GM15510 (cell line): ENCODE results near the gene ZDHHC19.

Source experiments
- POLR2A ChIP-seq: IDR thresholded peaks from 3 replicates; pipeline ENCODE4 v1.6.1; 2011; ENCODE audit warnings: borderline replicate concordance; ENCODE audit not compliant: insufficient read length; ENCODE audit errors: extremely low read depth

The ZDHHC19 gene

DNA sequence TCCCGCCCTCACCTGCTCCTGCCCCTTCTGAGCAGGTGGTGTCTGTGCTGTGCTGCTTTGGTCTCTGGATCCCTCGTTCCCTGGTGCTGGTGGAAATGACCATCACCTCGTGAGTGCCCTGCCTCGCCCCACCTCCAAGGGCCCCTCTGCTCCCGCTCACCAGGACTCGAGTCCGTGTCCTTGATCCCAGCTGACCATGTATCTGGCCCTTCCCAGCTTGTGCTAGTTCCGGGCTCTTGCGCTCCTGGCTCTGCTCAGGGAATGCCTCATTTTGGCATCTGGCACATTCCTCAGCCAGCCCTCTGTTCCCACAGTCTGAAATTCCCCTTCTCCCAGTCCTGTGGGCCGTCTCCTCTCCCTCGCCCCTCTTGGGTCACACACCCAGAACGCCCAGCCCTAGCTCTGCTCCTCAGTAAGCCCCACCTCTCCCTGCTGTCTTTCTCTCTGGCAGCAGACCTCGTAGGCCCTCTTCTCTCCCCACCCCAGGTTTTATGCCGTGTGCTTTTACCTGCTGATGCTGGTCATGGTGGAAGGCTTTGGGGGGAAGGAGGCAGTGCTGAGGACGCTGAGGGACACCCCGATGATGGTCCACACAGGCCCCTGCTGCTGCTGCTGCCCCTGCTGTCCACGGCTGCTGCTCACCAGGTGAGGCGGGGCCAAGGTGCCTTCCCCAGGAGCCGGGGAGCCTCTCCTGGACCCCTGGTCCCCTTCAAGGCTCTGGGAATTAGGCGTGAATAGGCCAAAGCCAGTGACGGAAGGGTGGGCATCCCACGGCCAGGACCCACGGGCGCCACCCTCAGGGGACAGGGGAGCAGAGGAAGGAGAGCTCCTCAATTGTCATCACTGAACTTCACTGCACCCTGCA lies 16.7 kb upstream of the ZDHHC19 start:
- TF ChIP-seq POLR2A = no peak

DNA sequence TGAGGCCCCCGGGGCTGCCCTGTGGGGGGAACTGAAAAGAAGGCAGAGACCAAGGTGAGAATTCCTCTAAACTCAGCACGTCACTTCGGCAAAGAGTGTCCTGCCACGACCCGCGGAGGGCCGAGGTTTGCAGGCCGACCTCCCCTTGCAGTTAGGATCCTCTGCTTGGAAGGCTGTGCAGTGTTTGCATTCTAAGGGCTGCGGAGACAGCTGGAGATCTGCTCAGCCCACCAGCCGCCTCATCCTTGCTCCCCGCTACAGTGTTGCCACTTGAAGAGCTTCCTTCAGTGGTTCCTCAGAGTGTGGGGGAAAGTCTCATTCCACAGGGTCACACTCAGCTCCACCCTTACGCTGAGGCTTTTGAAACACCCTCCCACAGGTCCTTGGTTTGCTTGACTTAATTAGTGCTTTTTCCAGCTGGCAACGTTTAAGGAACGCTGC lies 15.9 kb upstream of the ZDHHC19 start:
- no peak for TF ChIP-seq POLR2A

DNA sequence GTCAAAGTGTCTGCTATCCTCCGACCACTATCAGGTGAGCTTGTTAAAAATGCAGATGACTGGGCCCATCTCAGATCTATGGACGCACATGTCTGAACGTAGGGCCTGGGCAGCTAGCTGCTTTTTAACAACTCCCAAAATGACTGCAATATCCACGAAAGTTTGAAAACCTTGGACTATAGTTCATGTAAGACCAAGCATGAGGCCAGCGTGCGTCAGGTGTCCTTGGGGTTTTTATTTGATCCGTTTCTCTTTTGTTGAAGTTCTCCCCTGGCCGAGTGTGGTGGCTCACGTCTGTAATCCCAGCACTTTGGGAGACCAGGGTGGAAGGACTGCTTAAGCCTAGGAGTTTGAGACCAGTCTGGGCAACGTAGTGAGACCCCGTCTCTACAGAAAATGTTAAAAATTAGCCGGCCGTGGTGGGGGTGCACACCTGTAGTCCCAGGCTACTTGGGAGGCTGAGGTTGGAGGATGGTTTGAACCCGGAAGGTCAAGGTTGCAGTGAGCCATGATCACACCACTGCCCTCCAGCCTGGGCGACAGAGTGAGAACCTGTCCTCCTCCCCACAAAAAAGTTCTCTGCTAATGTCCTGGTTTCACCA lies 14.7 kb upstream of the ZDHHC19 start:
- no peak for TF ChIP-seq POLR2A

DNA sequence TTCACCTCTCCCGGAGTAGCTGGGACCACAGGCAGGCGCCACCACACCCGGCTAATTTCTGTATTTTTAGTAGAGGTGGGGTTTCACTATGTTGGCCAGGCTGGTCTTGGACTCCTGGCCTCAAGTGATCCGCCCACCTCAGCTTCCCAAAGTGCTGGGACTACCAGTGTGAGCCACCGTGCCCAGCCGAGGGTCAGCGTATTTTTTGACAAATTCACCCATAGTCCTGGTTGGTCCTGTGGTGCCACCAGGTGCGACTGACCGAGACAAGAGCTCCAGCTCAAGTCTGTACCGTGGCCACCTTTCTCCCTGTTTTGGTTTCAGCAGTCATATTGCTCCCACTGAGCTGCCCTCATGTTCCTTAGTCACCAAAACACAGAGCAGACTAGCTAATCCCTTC lies 13.9 kb upstream of the ZDHHC19 start:
- no peak for TF ChIP-seq POLR2A

DNA sequence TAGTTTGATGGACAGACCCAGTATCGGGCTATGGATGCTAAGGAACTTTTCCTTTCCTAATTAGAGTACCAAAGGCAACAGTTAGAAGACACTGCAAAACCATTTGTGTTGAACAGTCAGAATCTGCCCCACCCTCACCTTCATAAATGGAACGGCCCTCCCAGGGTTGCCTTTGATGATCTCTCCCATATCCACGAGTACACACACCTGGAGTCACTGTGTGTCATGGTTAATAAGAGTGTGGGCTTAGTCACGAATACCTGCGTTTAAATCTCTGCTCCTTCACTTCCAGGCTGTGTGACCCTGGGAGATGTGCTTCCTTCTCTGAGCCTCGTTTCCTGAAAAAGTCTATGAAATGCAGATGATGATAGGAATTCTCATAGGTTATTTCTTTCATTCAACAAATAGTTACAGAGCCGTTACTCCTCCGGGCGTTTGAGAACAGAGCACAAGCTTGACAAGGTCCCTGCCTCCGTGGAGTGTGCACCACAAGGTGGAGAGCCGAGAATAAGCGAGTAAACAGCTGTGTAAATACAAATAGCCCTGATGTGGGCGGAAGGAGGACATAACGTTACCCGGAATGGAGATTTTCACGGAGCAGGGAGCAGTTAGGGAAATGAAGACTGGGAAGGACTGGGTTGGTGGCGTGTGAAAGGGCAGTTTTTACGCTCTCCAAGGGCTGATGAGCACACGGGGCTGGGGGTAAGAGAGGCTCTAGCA lies 11.8 kb upstream of the ZDHHC19 start:
- no peak for TF ChIP-seq POLR2A

DNA sequence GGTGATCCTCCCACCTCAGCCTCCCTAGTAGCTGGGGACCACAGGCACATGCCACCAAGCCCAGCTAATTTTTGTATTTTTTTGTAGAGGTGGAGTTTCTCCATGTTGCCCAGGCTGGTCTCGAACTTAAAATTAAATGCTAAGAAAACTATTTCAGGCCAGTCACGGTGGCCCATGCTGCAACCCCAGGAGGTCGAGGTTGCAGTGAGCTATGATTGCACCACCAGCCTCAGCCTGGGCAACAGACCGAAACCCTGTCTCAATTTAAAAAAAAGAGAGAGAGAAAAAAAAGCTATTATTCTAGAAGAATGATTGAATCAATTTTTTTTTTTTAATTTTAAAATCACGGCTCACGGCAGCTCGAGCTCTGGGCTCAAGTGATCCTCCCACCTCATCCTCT lies 9.8 kb upstream of the ZDHHC19 start:
- no peak for TF ChIP-seq POLR2A

DNA sequence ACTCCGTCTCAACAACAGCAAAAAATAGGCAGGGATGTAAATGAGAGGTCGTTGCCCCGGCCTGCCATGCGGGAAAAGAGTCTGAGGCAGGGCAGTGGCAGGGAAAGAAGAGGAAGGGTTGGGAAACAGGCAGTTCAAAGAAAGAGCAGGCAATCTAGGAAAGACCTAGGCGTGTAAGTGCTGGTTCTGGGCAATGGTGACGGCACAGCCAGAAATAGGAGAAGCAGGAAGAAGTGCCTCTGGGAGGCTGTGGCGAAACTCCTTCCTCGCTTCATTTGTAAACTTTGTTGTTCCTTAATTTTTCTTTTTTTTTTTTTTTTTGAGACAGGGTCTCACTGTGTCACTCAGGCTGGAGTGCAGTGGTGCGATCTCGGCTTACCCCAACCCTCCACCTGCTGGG lies 9.4 kb upstream of the ZDHHC19 start:
- no peak for TF ChIP-seq POLR2A

DNA sequence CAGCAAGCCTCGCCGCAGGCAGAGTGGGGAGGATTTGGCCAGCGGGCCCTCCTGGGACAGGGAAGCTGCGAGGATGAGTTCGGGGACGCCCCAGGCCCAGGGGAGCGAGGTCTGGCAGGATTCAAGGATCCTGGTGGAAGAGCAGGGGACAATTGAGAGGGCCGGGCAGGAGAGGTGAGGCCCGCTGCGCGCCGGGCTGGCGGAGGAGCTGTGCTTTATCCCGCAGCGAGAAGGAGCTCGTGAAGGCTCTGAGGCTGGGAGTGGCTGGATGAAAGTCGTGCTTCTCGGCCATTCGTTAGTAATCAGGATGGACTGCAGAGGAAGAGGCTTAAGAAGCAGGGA lies 8.7 kb upstream of the ZDHHC19 start:
- TF ChIP-seq POLR2A = no peak

DNA sequence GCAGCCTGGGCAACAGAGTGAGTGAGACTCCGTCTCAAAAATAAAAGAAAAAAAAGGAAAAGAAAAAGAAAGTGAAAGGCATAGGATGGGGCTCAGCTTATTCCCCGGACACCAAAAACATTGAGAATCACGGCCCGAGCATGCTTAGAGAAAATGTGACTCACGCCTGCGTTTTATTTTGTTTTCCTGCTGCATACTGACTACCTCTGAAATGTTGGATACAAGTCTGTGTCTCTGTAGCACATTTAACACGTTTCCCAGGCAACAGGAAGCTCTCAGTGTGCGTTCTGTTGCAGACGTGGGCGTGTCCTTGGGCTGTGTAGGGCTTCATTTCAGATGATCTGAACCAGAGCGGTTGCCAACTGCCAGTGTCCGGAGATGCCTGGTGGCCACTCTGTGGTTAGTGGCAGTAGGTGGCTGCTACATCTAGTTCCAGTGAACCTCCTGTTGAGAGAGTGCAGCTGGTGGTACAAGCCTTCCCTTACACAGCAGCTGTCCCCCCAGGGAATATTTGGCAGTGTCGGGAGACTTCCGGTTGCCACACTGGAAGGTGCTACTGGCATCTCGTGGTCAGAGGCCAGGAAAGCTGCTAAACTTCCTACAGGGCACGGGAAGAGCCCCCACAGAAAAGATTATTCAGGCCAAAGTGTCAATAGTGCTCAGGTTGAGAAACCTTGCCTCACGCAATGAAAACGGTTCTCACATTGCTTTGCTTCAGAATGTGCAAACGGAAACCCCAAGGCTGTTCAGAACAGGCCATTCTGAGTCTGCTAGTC lies 8.2 kb upstream of the ZDHHC19 start:
- TF ChIP-seq POLR2A = no peak

DNA sequence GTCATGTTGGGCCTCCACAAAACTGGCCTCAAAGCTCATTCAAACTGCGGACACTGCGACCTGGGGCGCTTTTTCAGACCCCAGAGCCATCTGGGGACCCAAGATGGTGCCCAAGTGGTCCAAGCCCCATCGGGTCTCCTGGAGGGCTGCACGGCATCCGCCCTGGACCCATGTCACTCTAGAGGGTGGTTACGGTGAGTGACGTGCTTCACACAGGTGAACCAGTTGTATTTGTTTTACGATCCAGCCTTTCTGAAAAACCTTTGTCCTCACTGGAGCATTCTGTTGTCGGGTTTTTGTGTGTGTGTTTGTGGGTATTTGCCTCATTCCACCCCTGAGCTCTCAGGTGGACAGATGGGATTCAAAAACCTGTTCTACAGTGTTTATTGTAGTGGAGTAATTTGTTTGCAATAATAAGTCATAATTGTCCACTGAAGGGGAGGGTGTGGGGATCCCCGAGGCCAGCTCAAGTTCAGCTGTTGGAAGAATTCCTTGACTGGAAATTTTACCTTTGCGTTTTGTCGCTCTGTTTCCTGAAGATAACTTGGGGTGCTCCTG lies 7.0 kb upstream of the ZDHHC19 start:
- no peak for TF ChIP-seq POLR2A

DNA sequence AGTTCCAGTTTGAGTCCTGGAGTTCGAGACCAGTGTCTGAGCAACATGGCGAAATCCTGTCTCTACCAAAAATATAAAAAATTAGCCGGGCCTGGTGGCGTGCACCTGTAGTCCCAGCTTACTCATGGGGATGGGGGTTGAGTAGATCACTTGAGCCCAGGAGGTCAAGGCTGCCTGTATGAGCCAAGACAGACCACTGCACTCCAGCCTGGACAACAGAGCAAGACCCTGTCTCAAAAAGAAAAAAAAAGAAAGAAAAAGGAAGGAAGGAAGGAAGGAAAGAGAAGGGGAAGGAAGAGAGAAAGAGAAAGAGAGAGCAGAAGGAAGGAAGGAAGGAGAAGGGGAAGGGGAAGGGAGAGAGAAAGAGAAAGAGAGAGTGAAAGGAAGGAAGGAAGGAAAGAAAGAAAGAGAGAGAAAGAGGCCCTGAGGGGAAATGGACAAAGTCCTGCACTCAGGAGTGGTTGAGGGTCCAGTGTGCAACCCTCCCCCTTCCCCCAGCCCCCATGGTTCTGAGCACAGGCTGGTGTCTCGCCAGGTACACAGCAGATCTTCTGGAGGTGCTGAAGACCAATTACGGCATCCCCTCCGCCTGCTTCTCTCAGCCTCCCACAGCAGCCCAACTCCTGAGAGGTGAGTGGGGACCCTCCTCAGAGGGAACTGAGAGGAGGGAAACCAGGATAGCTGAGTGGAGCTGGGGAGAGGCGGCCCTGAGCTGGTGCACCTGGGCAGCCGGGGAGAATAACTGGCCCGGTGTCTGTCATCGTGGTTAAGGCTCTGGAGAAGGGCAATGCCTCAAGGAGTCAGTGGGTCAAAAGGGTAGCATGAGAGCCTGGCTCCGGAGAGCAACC lies 6.3 kb upstream of the ZDHHC19 start:
- no peak for TF ChIP-seq POLR2A

DNA sequence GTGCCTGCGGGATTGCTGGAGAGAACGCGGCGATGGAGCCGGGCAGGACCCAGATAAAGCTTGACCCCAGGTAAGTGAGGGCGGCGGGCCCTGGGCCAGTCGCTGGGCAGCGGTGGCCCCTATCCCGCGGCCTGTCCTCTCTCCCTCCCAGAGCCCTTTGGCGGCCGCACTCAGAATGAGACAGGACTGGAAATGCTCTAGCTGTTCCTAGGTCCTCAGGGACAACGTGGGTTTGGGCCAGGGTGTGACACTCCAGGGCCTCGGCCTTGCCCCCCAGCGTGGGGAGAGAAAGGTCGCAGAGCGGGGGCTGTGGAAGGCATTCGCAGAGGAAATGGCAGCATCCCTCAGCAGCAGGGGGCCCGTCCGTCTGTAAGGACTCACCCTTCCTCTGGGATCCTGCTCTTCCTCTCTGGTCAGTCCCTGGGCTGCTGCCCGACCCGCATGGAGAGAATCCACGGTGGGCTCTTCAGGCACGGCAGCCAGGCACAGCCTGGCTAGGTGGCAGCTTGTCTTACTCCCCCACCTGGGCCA lies 5.5 kb upstream of the ZDHHC19 start:
- TF ChIP-seq POLR2A = no peak

DNA sequence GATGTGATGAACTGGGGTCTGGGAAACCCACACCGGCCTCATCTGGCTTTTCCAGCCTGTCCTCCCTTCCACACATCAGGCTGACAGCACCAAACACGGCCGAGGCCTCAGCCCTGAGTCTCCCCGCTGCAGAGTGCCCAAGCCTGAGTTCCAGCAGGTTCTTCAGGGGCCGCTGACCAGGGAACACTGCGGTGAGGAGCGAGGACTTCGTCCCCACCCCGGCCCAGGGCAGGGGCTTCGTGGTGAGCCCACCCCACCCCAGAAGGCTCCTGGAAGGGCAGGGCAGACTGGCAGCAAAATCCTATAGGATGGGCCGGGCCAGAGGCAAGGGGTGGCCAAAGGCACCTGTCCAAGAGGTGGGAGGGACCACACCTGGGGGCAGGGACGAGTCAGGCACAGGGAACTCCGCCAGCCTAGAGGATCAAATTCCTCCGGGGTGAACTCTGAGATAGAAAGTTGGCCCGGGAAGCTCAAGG lies 4.9 kb upstream of the ZDHHC19 start, which contains the start of gene SLC51A:
SLC51A (plus strand) TSS at position 446 of the 476 bp plus-strand sequence. CDS start 179 bp downstream, outside the sequence.
- no peak for TF ChIP-seq POLR2A
